Cerebellar cortex (tissue), 1 donor: Measurements from ENCODE around the gene IQCM.

Experiments
- DNase-seq: peaks from one replicate; pipeline ENCODE4 v3.0.0-alpha.2; 2015; ENCODE audit warnings: low spot score

The IQCM gene

DNA sequence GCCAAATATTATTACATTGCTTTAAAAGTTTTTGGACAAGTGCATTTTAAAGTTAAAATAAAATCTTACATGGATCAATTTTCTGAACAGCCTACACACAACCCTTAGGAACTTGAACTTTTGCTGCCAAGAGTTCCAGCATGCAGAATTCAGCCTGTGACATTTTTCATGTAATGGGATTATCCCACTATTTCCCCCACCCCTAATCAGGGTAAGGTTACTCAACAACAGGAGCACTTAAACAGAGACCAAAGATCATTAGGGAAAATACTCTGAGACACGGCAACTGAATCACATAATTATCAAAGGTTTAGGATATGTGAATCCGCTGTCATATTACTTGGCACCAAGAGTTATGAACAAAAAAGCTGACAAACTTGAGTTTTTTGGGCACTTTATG is 47.2 kb downstream of the IQCM start:
- DNase-seq = no peak

- no peak for DNase-seq
These were observed 49.5 kb downstream of the IQCM start for GRCh38 chr4:149766135-149766534.

DNA sequence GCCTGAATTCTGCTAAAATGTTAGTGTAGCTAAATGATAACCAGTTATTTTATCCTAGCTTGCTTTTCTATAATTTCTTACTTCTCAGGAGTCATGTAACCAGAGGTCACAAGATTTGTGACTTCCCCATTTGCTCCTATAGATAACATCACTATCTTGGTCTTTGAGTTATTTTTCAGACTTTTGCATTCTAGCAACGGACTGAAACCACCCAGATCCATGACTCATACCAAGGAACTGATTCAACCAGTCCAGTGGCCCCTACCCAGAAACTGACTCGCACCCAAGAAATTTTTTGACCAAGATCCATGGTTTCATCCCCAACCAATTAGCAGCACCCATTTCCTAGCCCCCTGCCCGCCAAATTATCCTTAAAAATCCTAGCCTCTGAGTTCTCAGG is 50.0 kb downstream of the IQCM start:
- DNase-seq = no peak

DNA sequence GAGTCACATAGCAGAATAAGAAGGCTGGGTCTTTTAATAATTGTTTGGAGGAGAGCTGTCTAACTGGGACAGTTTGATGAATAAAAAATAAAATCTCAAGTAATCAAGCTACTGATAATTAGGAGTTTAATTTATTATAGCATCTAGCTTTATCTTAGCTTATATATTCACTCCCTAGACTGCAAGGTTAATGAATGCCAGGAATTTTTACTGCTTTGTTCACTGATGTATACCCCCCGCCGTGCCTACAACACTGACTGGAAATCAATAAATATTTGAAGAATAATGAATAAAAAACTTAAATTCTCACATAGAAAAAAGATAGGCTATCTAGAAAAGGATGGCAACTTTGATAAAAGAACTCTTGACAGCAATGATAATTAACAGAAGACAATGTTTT is 59.7 kb downstream of the IQCM start:
- no peak for DNase-seq

GRCh38 chr4:149754526-149754925 is 61.1 kb downstream of the IQCM start:
- no peak for DNase-seq

- DNase-seq = no peak
These were observed 62.9 kb downstream of the IQCM start for GRCh38 chr4:149752729-149753128.

- no peak for DNase-seq
These were observed 64.5 kb downstream of the IQCM start for GRCh38 chr4:149751174-149751573.

GRCh38 chr4:149749784-149750183 is 65.9 kb downstream of the IQCM start:
- DNase-seq = no peak

DNA sequence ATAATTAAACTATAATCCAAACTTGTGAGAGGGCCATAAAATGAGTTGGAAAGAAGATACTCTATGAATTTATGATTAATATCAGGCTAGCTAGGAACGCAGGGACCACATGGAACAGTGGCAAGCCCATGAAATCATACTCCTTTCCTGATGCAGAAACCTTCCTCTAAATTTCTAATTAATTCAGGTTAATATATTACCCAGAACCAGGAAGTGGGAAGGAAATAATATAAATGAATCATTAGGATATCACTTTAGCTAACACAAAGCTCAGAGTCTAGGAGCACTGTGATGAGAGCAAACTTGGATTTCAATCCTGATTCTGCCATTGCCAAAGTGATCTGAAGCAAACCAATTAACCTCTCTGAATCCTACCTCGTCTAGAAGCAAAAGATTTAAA is 68.0 kb downstream of the IQCM start:
- no peak for DNase-seq

DNA sequence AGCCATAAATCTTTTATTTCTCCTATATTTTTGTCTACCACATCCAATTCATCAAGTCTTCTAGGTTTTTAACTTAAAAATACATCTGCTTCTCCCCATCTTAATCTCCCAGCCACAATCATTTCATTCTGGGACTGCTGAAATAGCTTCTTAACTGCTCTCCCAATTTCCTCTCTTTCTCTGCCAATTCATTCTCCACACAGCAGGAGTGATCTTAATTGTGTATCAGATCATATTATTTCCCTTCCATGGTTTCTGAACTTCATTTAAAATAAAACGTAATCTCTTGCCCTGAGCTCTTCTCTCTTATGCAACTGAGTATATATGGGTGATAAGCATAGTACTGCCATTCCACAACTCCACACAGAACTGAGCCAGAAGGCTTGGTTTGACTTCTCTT is 69.4 kb downstream of the IQCM start:
- no peak for DNase-seq

DNA sequence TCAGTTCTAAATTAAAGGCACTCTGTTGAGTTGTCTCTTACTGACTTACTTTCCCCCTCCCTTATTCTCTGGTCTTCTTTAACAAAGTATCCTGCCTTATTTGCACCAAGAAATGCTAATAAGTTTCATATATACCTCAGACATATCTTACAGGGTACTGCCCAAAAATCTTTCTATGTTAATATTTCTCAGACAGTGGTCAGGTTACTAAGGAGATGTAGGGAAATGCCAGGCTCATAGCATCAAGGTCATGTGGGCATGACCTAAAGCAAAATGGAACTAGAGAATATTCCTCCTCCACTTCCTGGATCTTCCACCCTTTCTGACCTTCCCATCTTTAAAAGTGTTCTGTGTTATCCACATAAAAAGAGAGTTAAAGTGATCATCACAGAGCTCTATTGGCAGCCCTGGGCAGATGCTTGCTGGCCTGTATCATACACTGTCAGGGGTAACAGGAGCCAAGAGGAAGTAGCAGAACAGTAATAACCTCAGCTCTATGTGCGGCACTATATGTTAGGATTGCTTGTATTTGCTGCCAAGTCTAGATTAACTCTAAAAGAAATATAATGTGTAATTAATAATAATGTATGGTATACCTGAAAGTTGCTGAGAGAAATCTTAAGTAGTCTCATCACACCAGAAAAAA is 74.3 kb downstream of the IQCM start:
- DNase-seq = no peak

DNA sequence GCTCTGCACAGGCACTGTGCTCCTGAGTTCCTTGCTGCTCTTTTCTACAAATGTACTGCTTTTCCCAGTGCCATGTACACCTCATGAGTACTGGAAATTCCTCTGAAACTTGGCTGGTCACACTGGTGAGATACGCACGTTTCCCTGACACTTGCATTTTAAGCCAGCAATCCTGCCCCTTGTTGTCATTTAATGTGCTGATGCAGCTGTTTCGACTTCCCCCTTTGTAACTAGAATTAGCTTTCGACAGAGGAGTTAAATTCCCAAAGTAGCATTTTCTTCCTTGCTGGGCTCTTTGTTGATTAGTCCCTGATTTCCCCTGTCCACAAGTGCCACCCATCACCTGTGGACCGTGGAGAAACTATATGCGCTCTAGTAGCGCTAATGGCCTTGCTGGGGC is 77.5 kb downstream of the IQCM start:
- no peak for DNase-seq

- no peak for DNase-seq
These were observed 79.8 kb downstream of the IQCM start for GRCh38 chr4:149735796-149736195.

DNA sequence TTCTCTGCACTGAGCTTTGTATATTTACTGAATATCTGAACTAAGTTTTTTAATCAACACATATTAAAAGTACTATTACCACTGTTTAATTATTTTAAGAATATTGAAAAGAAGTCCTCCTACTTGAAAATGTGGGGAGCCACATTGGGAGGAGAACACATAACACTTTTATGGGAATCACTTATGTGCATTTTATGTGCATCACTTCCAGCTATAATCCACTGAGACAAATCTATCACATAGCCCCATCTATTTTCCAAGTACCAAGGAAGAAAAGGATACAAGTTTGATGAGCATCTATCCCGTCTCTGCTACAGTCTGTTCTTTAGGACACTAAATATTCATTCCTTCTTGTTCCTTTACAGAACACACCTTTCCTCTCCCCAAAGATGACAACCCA is 87.2 kb downstream of the IQCM start:
- DNase-seq = no peak

DNA sequence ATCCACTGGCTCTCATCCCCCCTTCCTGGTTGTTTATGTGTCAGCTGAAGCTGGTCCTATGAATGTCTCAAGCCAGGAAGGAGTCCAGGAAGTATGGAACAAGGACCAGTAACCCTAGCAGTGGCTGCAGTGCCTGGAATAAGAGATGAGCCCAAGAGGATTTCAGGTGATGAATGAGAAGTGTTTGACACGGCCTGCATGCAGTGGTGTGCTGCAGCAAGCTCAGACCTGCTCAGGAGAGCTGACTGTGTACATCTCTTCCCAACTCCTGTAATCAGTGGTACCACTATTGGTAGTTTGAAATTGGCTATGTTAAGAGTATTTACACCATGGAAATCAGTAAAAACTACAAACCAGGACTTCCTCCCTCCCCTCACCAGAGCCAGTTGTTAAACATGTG is 88.0 kb downstream of the IQCM start:
- DNase-seq = no peak

- no peak for DNase-seq
These were observed 92.6 kb downstream of the IQCM start for GRCh38 chr4:149723065-149723464.

GRCh38 chr4:149719806-149720205 is 95.8 kb downstream of the IQCM start:
- no peak for DNase-seq

- DNase-seq = no peak
These were observed 96.3 kb downstream of the IQCM start for GRCh38 chr4:149719357-149719756.

- DNase-seq = no peak
These were observed 97.1 kb downstream of the IQCM start for GRCh38 chr4:149718500-149718899.

GRCh38 chr4:149716728-149717127 is 98.9 kb downstream of the IQCM start:
- DNase-seq = no peak

DNA sequence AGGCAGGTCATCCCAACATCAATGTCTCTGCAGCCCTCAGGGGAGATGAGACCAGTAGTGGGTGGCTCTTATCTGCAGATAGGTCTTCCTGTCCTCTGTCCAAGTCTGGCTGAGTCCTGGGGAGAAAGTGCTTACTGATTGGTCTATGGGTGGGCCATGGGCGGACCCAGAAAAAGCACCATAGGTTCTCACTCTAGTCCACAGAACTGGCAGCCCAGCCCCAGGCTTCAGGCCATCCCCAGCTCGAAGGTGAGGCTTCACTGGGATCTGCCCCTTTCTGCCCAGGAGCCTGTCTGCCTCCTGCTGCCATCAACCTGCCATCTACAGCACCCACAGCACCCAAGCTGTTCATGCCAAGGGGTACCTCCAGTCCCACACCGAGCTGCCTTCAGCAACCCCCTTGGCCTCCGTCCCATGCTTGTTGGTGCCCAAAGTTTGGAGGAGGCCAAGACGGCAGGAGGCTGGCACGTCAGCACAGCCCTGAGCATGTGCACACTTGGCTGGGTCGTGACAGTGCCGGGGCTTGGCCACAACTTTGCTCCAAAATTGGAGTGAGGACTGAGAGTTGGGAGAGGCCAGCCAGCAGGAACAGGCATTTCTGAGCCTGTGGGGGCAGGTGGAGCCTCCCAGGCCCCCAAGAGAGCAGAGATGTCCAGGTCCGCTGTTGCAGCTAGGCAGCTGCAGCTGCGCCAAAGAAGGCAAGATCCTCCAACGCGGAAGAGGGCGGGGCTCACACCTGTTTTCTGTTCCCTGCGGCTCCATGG is 99.6 kb downstream of the IQCM start:
- DNase-seq = no peak

DNA sequence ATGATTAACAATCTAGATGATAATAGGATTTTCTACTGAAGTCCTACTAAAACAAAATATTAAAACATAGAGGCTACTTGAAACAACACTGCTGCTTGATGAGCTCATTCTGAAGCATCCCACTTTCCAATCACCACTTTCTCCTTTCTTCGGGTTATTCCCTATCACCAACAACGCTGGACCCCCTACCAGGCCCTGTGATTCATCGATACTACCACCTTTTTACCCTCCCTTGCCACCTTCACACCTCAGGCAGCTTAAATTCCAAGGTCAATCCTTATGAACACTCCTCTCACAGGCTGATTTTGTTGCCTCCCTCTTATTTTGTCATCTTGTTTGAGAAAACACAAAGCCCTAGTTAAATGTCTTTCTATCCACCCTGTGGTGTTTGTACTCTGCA is 102.6 kb downstream of the IQCM start:
- DNase-seq = no peak

- DNase-seq = no peak
These were observed 103.9 kb downstream of the IQCM start for GRCh38 chr4:149711593-149712365.
